ENCODE measurements around the gene CHRNA1. TPM values are rescaled to one million over a fixed set of nuclear protein-coding genes. Genes with fewer than 3 reads are reported as not detected.
A peak's percentile ranks its signal among the peaks of the same experiment; 100 is the strongest.

Gene CHRNA1
- polyA plus RNA-seq, 1 of the 3 experiments (the other 2 are of a cell fraction), result 0.02 TPM

- Histone ChIP-seq H2AFZ (ENCODE audit: low read depth) (no peak overlapping the region), H3K9me3 (no peaks in the 10 kb centered on the region), H3K4me3 (ENCODE audit: low read depth in 2 of 2, low read length in 1 of 2) (no peak overlapping the region), H3K4me2 (peak overlapping the region; percentile 49; the same call in 1 of the 2 replicates), H3K27me3 (ENCODE audit: insufficient read depth) (no peaks in the 10 kb centered on the region), H3K79me2 (ENCODE audit: insufficient read depth) (no peaks in the 10 kb centered on the region), H3K27ac (ENCODE audit: low read depth in 2 of 2, low read length in 1 of 2) (peak overlapping the region; percentile 50 to 75), H3K9me2 (no peaks in the 10 kb centered on the region), H3K9ac (no peak overlapping the region), H3F3A (replicated peaks; ENCODE audit: insufficient read depth) (no peaks in the 10 kb centered on the region), H3K36me3 (replicated peaks in 1 of 2; ENCODE audit: control insufficient read depth in 1 of 2, insufficient read depth in 2 of 2, low read length in 1 of 2) (no peaks in the 10 kb centered on the region), H4K20me1 (ENCODE audit: insufficient read depth) (no peaks in the 10 kb centered on the region), H3K4me1 (ENCODE audit: control insufficient read depth in 1 of 2, insufficient read depth in 2 of 2, low read depth in 1 of 2, low read length in 1 of 2) (peaks cover 27 to 41% of the 10 kb centered on the region in 2 experiments)
- CTCF ChIA-PET, result interaction anchor here (1.0 to 13.9 kb wide), 4 partner anchors 8 to 209 kb away, joined by 4 to 316 read pairs (median 14); no protein-coding TSS in a partner anchor
- no peak for DNase-seq
- WGBS (ENCODE audit: low lambda C conversion rate), result 94% methylated on average over 5 of the region's 5 CpGs
- TF ChIP-seq MAX (IDR thresholded peaks at IDR 0.05; ENCODE audit: low read depth) (no peak), PBX3 (IDR thresholded peaks at IDR 0.05) (0 out of 2 replicates have a peak, but pooled peaks have one; percentile 6)
- POLR2A ChIA-PET, result no interaction called here
Measured at GRCh38 chr2:174780191-174780840, 16.0 kb upstream of the CHRNA1 start.

GRCh38 chr2:174779361-174779928, 15.2 kb upstream of the CHRNA1 start:
- Histone ChIP-seq H3K9me3 (no peaks in the 10 kb centered on the region), H3K9me2 (no peaks in the 10 kb centered on the region), H3K79me2 (ENCODE audit: insufficient read depth) (no peaks in the 10 kb centered on the region), H3K4me1 (ENCODE audit: control insufficient read depth in 1 of 2, insufficient read depth in 2 of 2, low read depth in 1 of 2, low read length in 1 of 2) (peaks cover 26 to 35% of the 10 kb centered on the region in 2 experiments), H3K9ac (no peak overlapping the region), H3K27me3 (ENCODE audit: insufficient read depth) (no peaks in the 10 kb centered on the region), H2AFZ (ENCODE audit: low read depth) (no peak overlapping the region), H4K20me1 (ENCODE audit: insufficient read depth) (no peaks in the 10 kb centered on the region), H3K36me3 (replicated peaks in 1 of 2; ENCODE audit: control insufficient read depth in 1 of 2, insufficient read depth in 2 of 2, low read length in 1 of 2) (no peaks in the 10 kb centered on the region), H3K4me2 (peak overlapping the region; percentile 49; the same call in 1 of the 2 replicates), H3K4me3 (ENCODE audit: low read depth in 2 of 2, low read length in 1 of 2) (no peak overlapping the region), H3F3A (replicated peaks; ENCODE audit: insufficient read depth) (no peaks in the 10 kb centered on the region), H3K27ac (ENCODE audit: low read depth in 2 of 2, low read length in 1 of 2) (peak overlapping the region; percentile 50 to 75)
- 65% methylated on average over 5 of the region's 5 CpGs for WGBS (ENCODE audit: low lambda C conversion rate)
- TF ChIP-seq EZH2phosphoT487 (IDR thresholded peaks at IDR 0.05; ENCODE audit: borderline replicate concordance, low read depth) (no peak), EP300 (IDR thresholded peaks at IDR 0.05; ENCODE audit: borderline replicate concordance in 1 of 2, low read depth in 1 of 2, low read length in 1 of 2) (peak in 1 of 2 experiments; percentile 15; a peak in 1 of 4 replicates), FOSL2 (IDR thresholded peaks at IDR 0.05; ENCODE audit: borderline replicate concordance, low read depth) (peak; percentile 36; the same call in 1 of the 2 replicates), RCOR1 (IDR thresholded peaks at IDR 0.05; ENCODE audit: low read length) (no peak), ELF1 (IDR thresholded peaks at IDR 0.05) (no peak), PBX3 (IDR thresholded peaks at IDR 0.05) (0 out of 2 replicates have a peak, but pooled peaks have one; percentile 11), TCF12 (IDR thresholded peaks at IDR 0.05) (peak; percentile 58; the same call in 1 of the 2 replicates)
- CTCF ChIA-PET, result interaction anchor here (1.0 to 13.9 kb wide), 2 partner anchors 10 to 209 kb away, joined by 5 to 316 read pairs; no protein-coding TSS in a partner anchor
- POLR2A ChIA-PET, result no interaction called here
- DNase-seq, result peak; percentile 44
